ENCODE results near the gene GALT.
A peak's percentile ranks its signal among the peaks of the same experiment; 100 is the strongest.

Gene GALT

DNA sequence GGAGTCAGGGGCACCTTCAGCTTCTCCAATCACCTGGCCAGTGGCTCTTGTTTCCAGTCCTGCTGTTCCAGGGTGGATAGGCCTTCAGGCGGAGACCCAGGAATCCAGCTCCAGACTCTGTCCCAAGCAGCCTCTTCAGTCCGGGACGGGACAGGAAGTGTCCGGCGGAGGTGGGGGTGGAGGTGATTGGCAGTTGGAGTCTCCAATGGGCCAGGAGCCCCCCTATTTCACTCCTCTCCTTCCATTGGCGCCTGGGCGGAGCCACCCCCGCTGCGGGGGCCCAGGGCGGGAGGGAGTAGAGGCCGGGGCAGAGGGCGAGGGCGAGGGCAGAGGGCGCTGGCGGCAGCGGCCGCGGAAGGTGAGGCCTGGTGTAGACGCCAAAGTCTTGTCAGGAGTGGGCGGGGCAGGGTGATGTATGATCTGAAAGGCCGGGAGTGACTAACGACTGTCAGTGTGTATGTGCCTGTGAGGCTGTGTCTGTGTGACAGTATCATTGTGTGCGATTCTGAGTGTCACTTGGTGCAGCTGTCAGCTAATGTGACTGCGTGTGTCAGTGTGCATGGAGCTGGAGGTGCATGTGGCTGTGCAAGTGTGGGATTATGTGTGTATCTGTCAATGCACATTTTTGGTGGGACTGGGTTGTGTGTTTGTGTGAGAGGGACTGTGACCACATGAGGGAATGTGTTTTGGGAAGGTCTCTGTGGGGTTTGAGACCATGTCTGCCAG, 5.6 kb downstream of the GALT start, which contains the start of gene IL11RA:
Gene IL11RA, plus strand, starts transcription at position 310 of the 726 bp plus-strand sequence. CDS start 3,033 bp downstream, outside the sequence.
- peak; percentile 88 for DNase-seq (ENCODE audit: low spot score)

DNA sequence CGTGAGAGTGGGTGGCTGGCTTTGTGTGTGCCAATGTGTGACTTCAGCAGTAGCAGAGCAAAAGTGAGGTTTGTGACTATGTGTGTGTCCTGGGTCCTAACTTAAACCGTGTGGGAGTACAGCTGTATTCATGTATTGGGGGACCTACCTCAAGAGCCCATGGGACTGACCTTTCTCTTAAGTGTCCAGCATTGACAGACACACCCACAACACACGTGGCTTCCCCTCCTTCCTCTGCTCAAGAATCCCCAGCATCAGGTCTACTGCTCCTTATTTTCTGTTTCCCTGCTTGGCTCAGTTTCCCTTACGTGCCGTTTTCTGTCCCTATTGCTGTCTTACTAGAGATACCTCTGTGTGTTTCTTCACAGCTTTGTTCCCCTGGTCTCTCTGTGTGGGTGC, 6.1 kb downstream of the GALT start:
- DNase-seq (ENCODE audit: low spot score): no peak

DNA sequence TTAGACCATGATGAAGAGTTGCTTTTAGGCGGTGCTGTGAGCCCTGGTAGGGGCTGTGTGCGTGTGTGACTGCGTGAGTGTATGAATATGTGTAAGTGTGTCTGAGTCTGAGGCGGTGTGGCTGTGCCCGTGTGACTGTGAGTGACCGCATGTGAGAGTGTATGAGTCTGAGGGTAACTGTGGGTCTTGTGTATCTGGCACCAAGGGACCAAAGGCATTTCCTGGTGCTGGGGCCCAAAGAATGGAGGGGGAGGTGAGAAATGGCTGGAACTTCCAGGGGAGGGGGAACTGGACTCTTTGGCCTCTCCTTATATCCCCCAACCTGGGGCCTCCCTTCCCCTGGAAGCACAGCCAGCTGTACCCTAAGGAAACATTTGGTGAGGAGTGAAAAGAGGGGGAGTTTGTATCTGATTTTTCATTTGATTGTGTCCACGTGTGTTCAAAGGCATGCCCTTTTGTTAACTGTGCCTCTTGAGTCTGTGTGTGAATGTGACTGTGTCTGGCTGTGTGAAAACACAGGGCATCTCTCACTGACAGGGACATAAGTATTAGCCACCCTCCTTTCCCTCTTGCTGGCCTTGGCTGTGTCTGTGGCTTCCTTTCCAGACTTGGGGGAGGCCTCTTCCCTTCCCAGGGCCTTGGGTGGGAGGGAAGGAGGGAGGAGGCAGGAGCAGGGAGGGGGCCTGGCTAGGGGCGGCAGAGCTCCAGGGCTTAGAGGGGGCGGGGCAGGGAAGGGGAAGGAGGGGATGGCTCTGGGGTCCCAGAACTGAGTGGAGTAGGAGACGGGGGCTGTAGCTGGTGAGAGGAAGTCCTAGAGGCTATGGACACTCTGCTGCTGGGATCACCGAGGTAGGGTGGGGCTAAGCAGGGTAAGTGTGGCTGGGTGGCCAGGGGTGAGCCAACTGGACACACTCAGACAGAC, 6.9 kb downstream of the GALT start:
- no peak for DNase-seq (ENCODE audit: low spot score)

DNA sequence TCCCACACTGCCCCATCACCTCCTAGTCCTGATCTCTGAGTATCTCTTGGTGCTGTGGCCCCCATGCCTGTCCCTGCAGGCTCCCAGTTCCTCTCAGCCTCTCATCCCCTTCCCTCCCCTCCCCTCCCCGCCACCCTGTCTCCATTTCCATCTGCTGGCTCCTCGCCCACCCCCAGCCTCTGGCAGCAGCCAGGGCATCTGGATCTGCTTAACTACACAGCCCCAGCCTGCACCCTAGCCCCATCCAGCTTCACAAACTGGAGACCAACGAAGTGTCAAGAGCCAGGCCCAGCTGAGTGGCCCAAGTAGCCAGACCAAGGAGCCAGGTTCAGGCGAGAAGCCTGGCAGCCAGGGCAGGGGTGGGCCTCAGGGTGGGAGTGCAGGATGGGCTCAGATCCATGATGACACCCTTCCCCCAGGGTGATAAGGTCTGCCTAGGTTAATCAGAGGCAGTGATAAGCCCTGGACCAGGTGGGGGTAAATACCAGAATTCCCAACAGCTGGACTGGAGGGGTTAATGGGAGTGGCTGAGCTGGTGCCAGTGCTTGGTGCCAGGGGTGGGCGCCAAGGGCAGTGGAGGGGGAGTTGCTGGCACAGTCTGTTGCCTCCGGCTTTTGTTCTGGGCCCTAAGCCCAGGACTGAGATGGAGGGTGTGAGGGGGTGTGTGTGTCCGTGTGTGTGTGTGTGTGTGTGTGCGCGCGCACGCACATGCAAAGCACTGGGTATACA, 8.0 kb downstream of the GALT start:
- DNase-seq (ENCODE audit: low spot score): no peak

DNA sequence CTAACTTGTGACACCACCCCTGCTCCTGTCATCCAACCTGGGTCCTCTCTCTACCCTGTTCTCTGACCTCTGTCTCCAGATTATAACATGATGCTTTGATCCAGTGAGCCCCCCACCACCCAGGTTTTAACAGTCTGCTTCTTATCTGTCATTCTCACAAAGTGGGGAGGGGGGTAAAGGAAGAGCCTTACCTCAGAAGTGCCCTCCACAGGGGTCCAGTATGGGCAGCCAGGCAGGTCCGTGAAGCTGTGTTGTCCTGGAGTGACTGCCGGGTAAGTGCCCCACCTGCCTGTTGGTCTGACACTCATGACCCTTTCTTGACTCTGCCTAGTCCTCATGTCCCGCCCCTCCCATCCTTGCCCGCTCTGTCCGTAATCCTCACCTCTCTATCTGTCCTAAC, 8.9 kb downstream of the GALT start:
- DNase-seq (ENCODE audit: low spot score): no peak

DNA sequence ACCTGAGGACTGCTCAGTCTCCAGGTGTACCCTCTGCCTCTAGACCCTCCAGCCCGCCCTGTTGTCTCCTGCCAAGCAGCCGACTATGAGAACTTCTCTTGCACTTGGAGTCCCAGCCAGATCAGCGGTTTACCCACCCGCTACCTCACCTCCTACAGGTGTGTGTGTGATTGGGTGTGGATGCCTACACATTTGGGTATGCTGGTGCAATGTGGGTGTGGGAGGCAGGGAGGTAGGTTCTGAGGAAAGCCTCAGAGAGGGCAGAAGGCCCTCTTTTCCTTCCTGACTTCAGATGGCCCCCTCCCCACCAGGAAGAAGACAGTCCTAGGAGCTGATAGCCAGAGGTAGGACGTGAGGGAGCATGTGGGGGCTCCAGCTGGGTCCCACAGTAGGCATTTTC, 10.5 kb downstream of the GALT start:
- DNase-seq (ENCODE audit: low spot score): no peak

DNA sequence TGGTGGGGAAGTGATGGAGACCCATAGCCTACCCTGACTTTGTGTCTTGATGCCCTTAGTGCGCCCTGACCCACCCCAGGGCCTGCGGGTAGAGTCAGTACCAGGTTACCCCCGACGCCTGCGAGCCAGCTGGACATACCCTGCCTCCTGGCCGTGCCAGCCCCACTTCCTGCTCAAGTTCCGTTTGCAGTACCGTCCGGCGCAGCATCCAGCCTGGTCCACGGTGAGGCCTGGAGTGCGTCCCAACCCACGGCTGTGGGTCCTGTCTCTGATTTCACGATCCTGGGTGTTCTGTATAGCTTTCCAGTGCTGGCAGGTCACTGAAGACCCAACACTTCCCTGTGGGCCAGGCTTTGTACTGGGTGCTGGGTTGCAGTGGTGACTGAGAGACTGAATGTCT, 12.0 kb downstream of the GALT start:
- DNase-seq (ENCODE audit: low spot score): no peak

DNA sequence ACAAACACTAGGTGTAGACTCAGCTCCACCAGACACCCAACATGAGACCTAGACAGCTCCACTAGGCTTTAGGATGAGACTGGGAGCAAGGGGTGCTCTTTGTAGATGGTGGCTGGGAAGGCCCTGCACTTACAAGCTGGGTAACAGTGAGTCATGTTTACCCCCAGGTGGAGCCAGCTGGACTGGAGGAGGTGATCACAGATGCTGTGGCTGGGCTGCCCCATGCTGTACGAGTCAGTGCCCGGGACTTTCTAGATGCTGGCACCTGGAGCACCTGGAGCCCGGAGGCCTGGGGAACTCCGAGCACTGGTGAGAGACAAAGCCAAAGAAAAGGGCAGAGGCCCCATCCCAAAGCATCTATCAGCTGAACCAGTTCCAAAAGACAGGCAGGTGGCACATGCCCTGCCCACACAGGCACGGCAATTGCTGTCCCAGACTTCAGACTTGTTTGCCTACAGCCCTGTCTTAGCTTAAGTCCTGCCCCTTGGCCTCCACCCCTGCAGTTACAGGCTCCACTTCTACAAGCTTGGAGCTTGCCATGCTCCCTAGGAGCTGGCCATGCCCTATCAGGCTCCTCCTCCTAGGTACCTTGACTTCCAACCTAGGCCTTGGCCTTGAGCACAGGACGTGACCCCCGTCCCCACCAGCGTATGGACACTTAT, 13.2 kb downstream of the GALT start:
- no peak for DNase-seq (ENCODE audit: low spot score)

DNA sequence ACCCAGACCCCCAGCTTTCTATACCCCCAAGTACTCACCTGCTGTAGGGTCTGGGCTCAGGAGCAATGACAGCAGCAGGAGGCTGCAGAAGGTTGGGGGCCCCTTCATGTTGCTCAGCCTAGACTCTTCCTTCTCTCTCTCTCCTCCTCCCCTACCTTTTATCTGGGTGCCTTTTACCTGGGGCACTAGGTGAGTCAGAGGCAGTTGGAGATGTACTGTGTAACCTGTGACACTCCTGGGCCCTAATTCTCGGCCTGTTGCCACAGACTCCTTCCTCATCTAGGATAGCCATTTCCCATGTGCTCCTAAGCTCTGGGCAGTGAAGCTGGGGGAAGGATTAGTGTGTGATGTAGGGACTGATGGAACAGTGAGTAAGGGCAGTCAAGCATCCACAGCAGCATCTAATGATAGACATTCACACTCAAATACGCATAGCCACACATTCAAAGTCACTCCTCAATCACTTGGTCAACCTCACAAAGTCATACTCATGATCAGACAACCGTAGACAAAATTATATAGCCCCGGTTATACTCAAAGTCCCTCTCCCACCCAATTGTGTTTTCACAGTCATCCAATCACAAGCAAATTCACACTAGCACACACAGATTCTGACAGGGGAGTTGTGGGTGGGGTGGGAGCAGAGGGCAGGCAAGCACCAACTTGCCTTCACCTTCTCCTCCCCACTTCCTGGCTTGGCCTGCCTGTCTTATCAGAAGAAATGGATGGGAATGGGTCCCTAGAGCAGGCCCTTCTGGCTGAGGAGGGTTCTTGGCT, 16.2 kb downstream of the GALT start, which contains the start of gene CCL27:
Gene CCL27, minus strand, starts transcription at position 132 of the 777 bp plus-strand sequence. Its CDS starts 24 bp downstream, at position 108.
- no peak for DNase-seq (ENCODE audit: low spot score)

- no peak for DNase-seq (ENCODE audit: low spot score)
Measured at GRCh38 chr9:34663303-34663605, 16.8 kb downstream of the GALT start.

- DNase-seq (ENCODE audit: low spot score): peak; percentile 72
Measured at GRCh38 chr9:34664281-34665066, 18.0 kb downstream of the GALT start.

- no peak for DNase-seq (ENCODE audit: low spot score)
Measured at GRCh38 chr9:34665067-34665380, 18.5 kb downstream of the GALT start.

- peak; percentile 88 for DNase-seq (ENCODE audit: low spot score)
Measured at GRCh38 chr9:34665381-34666250, 19.1 kb downstream of the GALT start.

GRCh38 chr9:34669809-34670562, 23.5 kb downstream of the GALT start:
- DNase-seq (ENCODE audit: low spot score): no peak

GRCh38 chr9:34671307-34671706, 24.8 kb downstream of the GALT start:
- DNase-seq (ENCODE audit: low spot score): no peak

DNA sequence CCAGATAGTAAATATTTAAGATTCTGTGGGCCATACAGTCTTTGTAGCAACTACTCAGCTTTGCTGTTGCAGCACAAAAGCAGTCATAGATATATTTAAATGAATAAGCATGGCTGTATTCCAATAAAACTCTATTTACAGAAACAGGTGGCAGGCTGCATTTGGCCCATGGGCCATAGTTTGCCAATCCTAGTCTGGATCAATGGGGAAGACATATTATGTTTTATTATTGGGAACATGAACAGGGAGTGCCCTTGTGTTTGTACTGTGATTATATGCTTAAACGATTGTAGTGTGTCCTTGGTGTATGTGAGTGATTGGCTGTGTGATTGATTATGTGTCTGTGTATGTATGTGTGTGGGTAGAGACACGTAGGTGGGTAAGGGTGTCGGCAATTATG, 28.0 kb downstream of the GALT start:
- DNase-seq (ENCODE audit: low spot score): no peak

- peak; percentile 76 for DNase-seq (ENCODE audit: low spot score)
Measured at GRCh38 chr9:34675048-34675714, 28.7 kb downstream of the GALT start.

- DNase-seq (ENCODE audit: low spot score): no peak
Measured at GRCh38 chr9:34675869-34676268, 29.4 kb downstream of the GALT start.

Measured in HuH-7 (cell line).